NOMO-1 treated with DMSO at 0.1 percent for 48 hours (cell line): ENCODE measurements around the gene PRKAA2.

Experiments
- DNase-seq: peaks from one replicate; lab custom pipeline; 2025; ENCODE audit not compliant: unreplicated experiment; lab: John Stamatoyannopoulos, UW

PRKAA2 gene

GRCh38 chr1:56712150-56712549 is 67.0 kb downstream of the PRKAA2 start:
- DNase-seq: no peak

- DNase-seq: no peak
Observed at GRCh38 chr1:56713112-56713511, 68.0 kb downstream of the PRKAA2 start.

DNA sequence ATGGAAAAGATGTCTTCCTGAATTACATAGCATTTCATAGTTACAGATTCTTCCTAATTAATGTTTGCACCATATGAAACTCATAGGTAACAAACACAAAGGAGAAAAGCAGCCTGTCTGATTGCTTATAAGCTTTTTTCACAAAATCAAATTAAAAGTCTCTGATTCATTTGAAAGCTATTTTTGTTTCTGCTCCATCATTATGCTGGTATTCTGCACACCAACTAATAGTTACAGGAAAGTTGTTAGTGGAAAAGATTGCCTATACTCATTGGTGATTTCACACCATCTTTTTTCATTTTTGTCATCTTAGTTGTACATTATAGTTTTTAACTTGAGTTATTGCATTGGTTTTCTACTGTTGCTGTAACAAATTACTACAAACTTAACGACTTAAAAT is 70.0 kb downstream of the PRKAA2 start:
- DNase-seq: no peak

DNA sequence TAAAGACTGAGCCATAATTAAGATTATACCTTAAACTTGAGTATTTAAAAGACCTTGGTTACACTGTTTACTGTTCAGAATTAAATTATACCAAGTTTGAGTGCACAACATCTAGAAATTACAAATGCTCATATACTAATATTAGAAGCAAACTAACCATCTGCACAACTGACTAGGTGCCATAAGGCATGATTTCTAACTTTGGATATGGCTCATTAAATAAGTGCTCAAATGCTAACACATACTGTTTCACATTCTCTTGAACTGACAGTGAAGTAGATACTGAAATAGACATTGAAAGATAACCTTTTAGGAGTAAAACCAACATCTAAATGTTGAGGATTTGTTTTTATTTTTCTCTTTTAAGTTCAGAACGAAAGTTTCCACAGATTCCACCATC is 74.1 kb downstream of the PRKAA2 start:
- DNase-seq: no peak

- no peak for DNase-seq
Observed at GRCh38 chr1:56726706-56727105, 81.6 kb downstream of the PRKAA2 start.

- no peak for DNase-seq
Observed at GRCh38 chr1:56728964-56729363, 83.8 kb downstream of the PRKAA2 start.

- no peak for DNase-seq
Observed at GRCh38 chr1:56745231-56745630, 100.1 kb downstream of the PRKAA2 start.

GRCh38 chr1:56754708-56755479 is 109.8 kb downstream of the PRKAA2 start:
- DNase-seq: no peak

DNA sequence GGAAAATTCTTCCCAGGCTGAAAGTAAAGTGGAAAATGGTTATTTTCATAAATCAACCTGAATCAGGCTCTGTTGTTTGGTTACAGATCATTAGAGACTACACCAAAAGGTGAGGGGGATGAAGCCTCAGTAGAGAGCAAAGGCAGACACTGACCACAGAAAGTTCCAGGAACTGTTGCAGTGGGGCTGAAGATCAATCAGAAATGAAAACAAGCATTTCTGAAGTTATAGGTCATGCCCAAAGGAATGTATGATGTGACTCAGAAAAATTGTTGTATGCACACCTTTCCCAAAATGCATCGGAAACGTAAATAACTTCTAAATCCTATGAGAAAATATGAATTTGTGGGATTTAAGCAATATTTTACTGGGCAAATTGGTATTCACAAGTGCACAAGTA is 110.8 kb downstream of the PRKAA2 start:
- no peak for DNase-seq

DNA sequence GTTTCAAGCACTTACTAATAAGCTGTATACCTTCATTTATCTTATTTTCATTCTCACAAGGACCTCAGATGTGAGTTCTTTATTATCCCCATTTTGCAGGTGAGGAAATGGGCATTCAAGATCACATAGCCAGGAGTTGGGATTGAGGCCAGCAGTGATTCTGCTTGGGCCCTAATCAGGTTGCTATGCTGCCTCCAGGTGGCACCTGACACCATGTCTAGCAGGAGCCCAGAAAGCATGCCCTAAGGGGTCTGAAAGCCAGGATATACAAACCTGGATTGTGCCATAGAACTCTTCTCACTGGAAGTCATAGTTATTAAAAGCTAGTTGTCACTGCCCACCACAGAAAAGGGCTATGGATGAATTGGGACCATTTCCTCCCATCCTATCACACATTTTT is 113.0 kb downstream of the PRKAA2 start:
- no peak for DNase-seq

GRCh38 chr1:56758794-56759193 is 113.7 kb downstream of the PRKAA2 start:
- no peak for DNase-seq
